Activated T-helper 9 cell treated with anti-CD3 and anti-CD28 coated beads, Interleukin-2, amount 50 U/mL, for 16 hours (primary cell): ENCODE results near the gene GRM4.

Source experiments
- DNase-seq: peaks from one replicate; pipeline ENCODE4 v3.0.0-alpha.2; 2020; ENCODE audit warnings: low read depth

Gene GRM4

DNA sequence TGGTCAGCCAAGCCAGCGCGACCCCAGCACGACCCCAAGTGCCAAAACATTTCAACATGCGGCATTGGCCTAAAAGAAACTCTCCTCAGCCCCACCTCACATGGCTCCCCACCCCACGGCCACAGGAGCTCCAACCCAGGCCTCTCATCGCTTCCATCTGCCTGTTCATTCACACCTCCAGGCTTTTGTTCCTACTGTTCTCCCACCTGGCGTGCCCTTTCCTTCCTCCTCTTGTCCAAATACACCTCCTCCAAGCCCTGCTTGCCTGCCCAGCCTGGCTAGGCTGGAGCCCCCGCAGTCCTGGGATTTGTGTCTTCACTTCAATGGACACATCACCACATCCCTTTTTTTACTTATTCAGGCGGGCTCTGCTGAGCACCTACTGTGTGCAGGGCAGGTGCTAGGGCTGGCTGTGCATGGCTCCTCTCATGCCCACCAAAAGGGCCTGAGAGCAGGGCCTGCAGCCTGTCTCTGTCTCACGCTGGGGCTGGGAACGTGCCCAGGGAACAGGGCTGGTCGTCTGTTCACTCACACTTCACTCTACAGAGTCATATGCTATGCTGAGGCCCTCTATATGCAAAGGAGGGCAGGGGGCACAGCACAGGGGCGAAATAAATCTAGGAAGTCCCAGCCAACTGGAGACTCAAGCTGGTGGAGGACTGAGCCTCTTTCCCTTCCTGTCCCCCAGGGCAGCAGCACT, 61.1 kb downstream of the GRM4 start:
- DNase-seq: no peak

DNA sequence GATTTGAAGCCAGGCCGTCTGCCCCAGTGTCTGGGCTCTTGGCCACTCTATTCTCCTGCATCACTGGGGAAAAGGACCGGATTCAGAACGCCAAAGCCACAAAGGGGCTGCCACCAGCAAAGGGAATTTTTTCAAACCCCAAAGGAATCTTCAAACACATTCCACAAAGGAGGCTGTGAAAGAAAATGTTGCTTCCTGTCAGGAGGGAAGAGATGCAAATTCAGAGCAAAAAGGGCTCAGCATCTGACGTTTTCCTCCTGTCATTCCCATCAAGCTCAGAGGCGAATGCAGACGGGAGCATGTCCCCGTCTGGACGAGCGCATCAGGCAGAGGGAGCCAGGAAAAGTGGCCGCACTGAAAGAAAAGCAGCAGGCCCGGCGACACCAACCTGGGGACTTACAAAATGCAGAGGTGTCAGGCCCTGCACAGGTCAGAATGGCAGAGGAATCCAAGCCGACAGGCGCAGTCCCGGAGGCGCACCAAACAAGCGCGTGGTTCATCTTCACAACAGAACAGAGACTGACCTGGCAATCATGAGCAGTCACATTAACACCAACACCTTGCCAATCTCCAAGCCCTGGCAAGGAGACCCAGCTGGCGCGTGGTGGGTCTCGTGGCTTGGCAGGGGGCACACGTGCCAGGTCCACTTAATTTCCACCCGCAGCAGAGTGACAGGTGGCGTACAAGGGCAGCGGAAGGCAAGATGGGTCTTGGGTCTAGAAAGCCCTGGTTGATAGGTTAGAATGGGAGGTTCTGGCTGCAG, 62.8 kb downstream of the GRM4 start:
- no peak for DNase-seq

DNA sequence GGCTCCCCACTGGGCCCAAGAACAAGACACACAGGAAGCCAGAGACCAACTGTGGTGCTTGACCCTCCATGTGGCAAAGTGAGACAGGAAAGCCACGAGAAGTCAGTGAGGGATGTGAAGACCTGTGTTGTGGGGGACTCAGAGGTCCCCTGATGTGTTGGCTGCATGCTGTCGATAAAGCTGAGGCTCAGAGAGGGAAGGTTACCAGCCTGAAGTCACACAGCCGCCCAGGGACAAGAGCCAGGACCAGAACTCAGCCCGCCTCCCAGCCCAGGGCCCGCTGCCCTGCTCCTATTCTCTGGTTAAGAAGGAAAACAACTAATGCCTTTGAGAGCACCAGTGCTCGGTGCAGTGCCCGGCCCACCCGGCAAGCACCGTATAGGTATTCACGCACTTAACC, 63.5 kb downstream of the GRM4 start:
- no peak for DNase-seq

DNA sequence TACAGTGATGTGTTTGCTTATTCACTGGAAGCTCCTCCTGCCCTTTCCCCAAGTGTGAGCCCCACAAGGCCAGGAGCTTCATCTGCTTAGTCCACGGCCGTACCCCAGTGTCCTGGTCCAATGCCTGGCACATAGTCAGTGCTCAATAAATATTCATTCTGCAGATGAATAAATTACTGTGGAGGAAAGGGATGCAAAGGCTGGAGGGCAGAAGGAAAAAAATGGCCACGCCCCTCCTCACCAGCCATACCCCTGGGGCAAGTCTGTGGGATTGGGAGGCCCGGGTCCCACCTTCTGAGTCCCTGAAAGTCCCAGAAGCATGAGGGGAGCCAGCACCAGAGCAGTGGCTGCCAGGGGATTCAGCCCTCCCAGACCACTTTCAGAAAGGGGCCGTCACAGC, 65.5 kb downstream of the GRM4 start:
- DNase-seq: no peak

DNA sequence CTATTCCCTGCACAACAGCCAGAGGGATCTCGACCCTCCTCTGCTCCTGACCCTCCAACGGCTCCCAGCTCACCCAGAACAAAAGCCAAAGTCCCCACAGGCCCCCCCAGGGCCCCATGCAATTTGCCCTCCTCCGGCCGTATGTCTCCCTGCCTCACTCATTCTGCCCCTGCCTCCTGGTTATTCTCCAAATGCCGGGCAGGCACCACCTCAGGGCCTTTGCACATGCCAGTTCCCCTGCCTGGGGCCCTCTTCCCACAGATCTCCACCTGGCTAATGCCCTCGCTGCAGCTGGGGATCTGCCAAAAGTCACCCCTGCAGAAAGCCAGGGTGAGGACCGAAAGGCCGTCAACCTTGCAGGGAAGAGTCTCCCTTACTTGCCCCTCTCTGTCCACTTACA, 66.0 kb downstream of the GRM4 start:
- no peak for DNase-seq

DNA sequence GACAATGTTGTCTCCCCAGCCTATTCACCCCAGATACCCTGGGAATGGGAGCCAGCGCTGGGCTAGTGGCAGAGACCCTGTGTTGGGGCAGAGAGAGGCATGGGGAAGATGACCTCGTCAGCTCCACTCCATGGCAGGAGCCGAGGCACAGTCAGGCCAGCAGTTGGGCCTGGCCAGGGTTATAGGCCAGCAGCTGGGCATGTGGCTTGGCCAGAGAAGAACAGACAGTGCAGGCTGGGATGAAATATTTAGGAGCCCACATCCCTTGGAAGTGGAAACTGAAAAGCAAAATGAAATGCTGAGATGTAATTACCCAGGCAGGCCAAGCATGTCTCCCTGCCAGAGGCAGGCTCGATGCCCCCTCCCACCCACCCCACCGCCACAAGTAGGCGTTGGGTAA, 70.0 kb downstream of the GRM4 start:
- DNase-seq: no peak

DNA sequence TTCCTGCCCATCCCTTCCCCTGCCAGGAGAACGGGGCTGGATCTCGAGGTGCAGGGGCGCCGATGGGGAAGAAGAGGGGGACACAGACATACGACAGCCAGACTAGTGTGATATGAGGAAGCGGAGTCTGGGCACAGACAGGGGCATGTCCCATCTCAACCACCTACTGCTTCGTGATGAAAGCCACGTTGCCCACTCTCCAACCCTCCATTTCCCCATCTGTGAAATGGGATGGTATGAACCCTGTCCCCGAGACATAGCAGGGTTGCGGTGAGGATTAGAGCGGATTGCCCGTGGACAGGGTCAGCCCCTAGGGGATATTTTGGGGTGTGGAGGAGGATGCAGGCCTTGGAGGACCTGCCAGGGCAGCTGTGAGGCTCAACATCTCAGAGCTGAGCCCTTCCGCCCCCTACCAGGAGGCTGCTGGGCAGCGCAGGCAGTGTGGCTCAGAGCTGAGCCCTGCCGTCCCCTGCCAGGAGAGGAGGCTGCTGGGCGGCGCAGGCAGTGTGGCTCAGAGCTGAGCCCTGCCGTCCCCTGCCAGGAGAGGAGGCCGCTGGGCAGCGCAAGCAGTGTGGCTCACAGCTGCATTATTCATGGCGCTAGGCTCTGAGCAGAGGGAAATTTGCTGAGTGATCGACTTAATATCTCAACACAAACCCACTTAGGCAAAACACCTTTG, 71.7 kb downstream of the GRM4 start:
- no peak for DNase-seq

DNA sequence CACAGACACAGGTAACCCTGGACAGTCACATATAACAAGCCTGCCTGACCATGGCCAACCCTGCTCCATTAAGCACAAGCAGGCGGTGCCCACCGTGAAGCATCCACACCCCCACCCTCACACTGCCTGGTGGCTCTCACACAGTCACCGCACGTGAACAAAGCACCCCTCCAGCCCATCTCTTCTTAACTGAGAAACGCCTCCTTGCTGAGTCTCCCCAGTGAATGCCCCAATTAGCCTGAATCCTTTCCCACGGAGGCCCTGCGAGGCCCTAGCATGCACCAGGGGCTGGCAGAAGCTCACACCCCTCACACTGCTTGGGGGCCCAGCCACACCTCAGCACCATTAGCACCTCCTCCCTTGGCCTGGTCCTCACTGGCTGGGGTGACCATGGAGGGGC, 72.3 kb downstream of the GRM4 start:
- no peak for DNase-seq

DNA sequence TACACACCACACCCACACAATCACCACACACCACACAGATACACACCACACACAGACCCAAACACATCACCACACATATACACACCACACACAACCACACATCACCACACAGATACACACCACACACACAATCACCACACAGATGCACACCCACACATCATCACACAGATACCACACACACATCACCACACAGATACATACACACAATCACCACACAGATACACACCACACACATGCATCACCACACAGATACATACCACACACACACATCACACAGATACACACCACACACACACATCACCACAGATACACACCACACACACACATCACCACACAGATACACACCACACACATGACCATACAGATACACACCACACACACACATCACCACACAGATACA, 73.2 kb downstream of the GRM4 start:
- DNase-seq: no peak

DNA sequence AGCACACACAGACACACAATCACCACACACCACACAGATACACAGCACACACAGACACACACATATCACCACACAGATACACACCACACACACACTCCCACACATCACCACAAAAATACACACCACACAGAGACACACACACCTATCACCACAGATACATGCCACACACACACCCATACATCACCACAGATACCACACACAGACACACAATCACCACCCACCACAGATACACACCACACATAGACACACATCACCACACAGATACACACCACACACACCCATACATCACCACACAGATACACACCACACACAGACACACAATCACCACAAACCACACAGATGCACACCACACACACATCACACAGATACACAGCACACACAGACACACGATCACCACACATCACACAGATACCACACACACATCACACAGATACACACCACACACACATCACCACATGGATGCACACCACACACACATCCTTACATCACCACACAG, 74.0 kb downstream of the GRM4 start:
- DNase-seq: no peak

DNA sequence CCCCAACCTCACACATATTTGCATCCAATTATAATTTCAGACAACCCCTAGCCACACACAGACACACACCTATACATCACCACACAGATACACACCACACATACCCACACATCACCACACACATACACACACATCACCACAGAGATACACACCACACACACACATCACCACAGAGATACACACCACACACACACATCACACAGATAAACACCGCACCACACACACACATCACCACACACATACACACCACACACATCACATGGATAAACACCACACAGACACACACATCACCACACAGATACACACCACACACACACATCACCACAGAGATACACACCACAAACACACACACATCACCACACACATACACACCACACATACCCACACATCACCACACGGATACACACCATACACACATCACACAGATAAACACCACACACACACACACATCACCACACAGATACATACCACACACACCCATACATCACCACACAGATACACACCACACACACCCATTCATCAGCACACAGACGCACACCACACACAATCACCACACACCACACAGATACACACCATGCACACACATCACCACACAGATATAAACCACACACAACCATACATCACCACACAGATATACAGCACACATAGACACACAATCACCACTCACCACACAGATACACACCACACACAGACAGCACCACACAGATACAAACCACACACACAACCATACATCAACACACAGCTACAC, 74.6 kb downstream of the GRM4 start:
- DNase-seq: no peak

DNA sequence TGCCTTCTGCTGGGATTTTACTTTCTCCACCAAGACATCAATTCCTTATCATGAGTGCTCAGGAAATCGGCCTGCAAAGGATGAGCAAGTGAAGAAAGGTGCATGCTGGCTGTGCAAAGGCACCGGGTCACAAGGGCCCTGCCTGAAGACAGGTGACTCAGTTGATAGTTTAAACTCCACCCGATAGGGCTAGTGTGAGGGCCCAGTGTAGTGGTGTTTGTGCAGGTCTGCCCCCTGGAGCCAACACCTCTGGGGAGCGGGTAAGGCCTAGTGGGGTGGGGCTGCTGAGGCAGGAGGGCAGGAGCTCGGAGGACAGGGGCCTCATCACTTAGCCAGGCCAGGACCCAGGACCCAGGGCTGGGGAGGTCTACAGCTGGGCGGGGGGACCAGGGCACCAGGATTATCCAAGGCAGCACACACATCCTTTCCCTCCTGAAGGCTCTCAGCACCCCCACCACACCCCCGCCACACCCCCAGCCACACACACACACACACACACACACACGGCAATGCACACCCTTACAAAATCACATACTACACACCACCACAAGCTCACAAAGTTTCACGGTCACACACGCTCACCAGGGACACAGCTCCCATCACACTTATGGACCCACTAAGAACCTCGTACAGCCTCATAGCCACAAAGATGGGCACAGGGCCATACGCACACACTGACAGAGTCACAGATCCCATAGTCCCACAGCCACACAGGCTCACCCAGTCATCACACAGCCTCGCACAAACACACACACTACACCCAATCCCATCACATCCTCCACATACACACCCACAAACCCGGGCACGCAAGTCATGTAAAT, 75.4 kb downstream of the GRM4 start:
- DNase-seq: no peak

DNA sequence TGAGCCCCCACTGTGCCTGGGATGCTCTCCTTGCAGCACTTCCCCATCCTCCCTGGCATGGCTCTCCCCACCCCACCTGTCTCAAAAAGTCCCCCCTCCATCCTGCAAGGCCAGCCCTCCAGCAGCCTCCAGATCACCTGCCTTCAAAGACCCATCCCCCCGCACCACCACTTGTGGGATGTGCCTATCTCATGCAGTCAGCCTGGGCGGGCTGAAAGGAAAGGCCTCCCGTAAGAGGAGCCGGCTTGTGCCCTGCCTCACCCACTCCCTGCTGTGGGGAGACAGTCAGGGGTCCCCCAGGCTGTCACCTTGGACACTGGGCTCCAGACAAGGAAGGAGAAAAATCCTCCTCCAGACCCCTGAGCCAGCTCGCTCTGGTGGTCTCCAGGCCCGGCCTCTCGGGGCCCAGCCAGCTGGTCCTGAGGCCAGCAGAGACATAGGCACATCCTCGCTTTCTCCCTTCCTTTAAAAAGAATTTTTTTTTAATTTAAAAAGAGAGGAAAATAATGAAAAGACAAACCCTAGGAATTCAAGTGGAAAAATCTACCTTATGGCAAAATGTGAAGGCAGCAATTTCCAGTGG, 77.3 kb downstream of the GRM4 start:
- no peak for DNase-seq

DNA sequence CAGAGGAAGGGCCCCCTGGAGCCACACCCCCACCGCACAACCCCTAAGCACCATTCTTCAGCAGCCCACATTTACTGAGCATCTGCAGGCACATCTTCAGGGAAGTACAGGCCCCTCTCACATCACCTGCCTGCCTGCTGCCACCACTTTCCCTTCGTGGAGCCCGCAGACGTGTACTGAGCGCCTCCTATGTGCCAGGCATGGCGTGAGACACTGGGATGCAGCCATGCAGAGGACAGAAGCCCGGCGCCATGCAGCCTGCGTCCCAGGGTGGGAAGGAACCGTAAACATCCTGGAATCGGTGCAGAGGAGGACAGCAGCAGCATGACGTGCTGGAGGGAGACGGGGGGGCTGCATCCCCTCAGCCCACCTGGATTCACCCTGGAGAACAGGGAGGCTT, 78.1 kb downstream of the GRM4 start:
- no peak for DNase-seq

DNA sequence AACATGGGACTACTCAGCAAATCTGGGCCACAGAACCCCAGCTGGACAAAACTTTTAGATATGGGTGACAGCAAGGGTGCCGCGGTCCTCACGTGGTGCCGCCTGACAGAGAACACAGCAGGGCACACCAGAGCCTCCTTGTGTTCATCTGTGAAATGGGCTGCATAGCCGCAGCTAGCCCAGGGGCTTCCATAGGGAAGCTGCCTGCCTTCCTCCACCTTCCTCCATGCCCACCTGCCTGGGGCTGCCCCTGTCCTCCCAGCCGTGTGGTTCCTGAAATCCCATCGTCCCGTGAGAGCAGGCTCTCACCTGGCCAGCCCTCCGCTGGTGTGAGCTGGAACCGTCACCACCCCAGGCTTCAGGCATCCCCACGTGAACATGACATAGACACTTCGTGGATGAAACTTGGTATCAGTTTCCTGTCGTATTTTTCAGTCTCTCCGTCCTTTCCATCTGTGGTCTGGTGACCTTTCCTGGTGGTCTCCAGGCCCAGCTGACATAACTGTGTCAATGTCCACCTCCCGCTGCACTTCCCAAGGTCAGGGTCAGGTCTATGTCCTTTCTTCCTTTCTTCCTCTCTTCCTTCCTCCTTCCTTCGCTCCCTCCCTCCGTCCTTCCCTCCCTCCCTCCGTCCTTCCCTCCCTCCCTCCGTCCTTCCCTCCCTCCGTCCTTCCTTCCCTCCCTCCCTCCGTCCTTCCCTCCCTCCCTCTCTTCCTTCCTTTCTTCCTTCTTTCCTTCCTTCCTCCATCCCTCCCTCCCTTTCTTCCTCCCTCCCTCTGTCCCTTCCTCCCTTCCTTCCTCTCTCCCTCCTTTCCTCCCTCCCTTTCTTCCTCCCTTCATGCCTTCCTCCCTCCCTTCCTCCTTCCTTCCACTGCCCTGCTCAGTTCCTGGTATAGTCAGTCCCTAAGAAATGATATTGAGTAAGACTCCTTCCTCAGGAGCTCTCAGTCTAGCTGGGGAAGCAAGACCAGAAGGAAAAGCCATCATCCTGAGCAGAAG, 78.8 kb downstream of the GRM4 start:
- no peak for DNase-seq

DNA sequence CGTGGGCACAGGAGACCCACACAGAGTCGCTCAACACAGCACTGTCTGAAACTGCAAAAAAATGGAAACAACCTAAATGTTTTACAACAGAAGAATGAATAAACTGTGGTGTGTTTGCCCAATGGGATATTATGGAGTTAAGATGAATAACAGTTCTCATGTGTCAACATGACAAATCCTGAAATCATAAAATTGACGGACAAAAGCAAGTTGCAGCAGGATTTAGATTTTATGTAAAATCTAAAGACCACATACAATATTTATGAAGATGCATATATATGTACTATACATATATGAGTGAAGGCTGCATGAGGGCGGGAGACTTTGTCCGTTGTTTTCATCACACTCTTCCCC, 79.7 kb downstream of the GRM4 start:
- no peak for DNase-seq

DNA sequence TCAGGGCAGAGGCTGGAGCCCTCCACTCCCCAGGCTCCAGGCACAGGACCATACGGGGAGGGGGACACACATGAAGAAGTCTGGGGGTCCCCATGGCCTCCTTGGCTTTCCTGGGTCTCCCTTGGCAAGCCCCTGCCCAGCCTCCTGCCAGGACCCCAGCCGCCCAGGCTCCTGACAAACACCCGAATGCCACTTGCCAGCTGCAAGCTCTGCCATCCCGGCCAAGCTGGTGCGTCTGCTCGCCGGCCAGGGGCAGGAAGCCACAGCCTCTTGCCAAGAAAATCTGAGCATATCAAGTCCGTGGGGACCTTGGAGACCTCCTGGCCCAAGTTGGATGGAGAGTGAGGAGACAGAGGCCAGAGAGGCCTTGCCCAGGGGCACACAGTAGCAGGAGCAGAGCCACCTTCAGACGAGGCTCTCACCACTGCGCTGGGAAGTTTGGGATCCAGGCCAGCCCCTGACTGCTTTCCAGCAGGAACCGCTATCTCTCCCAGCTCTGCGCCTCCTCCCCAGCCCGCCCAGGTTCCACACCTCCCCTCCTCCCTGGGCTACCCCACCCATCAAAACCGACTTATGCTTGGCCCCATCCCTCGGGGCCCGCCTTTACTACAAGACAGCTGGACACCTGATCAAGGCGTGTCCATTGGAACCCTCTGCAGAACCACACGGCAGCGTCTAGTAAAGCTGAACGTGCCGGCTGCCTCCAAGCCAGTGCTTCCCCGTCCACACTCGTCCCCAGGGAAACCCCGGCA, 80.2 kb downstream of the GRM4 start:
- no peak for DNase-seq

DNA sequence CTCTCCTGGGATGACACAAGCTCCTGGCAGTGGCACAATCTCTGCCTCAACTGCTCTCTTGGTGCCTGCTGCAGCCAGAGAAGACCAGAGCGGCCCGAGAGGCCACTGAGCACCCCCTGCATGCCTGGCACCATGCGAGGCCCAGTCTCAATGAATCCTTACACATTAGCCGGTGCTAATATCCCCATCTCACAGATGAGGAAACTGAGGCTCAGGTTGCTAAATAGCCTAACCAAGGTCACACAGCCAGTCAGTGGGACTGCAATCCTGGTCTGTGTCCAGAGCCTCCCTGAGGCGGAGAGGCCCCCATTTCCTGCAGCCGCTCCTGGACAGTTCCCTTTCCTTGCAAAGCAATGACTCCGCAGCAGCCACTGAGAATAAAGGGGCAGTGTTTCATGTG, 81.2 kb downstream of the GRM4 start:
- no peak for DNase-seq

DNA sequence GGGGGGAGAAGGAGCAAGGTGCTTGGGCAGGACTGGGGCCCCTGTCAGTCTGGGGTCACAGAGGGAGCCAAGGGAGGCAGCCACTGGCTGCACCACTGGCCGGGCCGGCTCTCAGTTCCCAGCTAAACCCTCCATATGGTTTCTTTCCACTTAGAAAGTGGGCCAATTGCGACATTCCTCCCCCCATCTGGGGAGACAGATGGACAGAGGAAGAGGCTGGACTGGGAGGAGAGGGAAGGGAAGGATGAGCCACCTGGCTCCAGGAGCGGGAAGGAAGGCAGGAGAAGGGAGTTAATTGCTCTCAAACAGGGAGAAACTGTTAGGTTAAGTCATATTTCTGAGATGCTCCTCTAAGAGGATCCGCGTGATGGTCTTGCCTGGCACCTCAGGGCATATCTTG, 82.2 kb downstream of the GRM4 start:
- no peak for DNase-seq
